Measurements from ENCODE around the gene SPEM3.

DNA sequence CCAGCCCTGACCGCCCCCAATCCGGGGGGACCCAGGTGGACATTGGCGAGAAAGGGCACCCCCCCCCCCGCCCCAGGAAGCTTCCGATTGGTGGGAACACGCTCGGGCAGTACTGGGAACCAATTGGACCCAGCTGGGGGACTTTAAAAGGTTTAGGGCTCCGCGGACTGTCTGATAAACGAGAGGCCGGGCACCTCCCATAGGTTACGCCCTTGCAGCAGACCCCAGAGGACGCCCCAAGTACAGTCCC is 25.0 kb upstream of the SPEM3 start:
- TF ChIP-seq FOXA1 (IDR thresholded peaks at IDR 0.05): no peak
- TF ChIP-seq, protein P1, sequence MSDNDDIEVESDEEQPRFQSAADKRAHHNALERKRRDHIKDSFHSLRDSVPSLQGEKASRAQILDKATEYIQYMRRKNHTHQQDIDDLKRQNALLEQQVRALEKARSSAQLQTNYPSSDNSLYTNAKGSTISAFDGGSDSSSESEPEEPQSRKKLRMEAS (IDR thresholded peaks at IDR 0.05): no peak
- TF ChIP-seq RAD21 (IDR thresholded peaks at IDR 0.05): no peak
- TF ChIP-seq, protein P2, sequence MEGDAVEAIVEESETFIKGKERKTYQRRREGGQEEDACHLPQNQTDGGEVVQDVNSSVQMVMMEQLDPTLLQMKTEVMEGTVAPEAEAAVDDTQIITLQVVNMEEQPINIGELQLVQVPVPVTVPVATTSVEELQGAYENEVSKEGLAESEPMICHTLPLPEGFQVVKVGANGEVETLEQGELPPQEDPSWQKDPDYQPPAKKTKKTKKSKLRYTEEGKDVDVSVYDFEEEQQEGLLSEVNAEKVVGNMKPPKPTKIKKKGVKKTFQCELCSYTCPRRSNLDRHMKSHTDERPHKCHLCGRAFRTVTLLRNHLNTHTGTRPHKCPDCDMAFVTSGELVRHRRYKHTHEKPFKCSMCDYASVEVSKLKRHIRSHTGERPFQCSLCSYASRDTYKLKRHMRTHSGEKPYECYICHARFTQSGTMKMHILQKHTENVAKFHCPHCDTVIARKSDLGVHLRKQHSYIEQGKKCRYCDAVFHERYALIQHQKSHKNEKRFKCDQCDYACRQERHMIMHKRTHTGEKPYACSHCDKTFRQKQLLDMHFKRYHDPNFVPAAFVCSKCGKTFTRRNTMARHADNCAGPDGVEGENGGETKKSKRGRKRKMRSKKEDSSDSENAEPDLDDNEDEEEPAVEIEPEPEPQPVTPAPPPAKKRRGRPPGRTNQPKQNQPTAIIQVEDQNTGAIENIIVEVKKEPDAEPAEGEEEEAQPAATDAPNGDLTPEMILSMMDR (IDR thresholded peaks at IDR 0.05; ENCODE audit: low read depth, low read length, missing input control): no peak
- no peak for TF ChIP-seq TAF1 (conservative IDR thresholded peaks at IDR 0.05)
- no peak for TF ChIP-seq RXRA (IDR thresholded peaks at IDR 0.05)
